ENCODE data around the gene ALS2CL.

Gene ALS2CL

GRCh38 chr3:46640927-46641326, 52.6 kb downstream of the ALS2CL start:
- no peak overlapping the region for H3K4me3 ChIP-seq (ENCODE audit: low read length)
- no peak for TF ChIP-seq CTCF (conservative IDR thresholded peaks at IDR 0.05; ENCODE audit: low read depth, low read length)
- no peak for DNase-seq (ENCODE audit: low read depth)

GRCh38 chr3:46639221-46639620, 54.3 kb downstream of the ALS2CL start:
- H3K4me3 ChIP-seq (ENCODE audit: low read length) = no peak overlapping the region
- DNase-seq (ENCODE audit: low read depth) = no peak
- no peak for TF ChIP-seq CTCF (conservative IDR thresholded peaks at IDR 0.05; ENCODE audit: low read depth, low read length)

DNA sequence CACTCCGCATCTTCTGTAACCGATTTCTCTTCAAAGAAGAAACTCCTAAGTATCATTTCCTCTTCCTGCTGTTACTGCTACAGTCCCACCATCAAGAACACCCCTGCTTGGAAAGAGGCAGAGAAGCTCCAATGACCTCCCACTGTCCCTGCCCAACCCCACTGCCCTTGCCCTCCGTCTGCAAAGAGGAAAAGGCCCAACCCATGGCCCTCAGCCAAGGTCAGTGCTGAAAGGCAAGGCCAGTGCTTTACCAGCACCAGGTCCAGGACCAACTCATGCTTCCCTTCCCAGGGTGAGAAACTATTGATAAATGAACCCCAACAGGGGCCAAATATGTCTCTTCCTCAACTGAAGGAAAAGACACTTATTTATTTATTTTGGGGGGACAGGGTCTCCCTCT, 58.6 kb downstream of the ALS2CL start:
- no peak overlapping the region for H3K4me3 ChIP-seq (ENCODE audit: low read length)
- TF ChIP-seq CTCF (conservative IDR thresholded peaks at IDR 0.05; ENCODE audit: low read depth, low read length) = no peak
- no peak for DNase-seq (ENCODE audit: low read depth)

GRCh38 chr3:46632792-46633191, 60.7 kb downstream of the ALS2CL start:
- TF ChIP-seq CTCF (conservative IDR thresholded peaks at IDR 0.05; ENCODE audit: low read depth, low read length) = no peak
- H3K4me3 ChIP-seq (ENCODE audit: low read length) = no peak overlapping the region
- DNase-seq (ENCODE audit: low read depth) = no peak

GRCh38 chr3:46629551-46630517, 63.6 kb downstream of the ALS2CL start:
- H3K4me3 ChIP-seq (ENCODE audit: low read length) = peak overlapping the region; percentile 34
- TF ChIP-seq CTCF (conservative IDR thresholded peaks at IDR 0.05; ENCODE audit: low read depth, low read length) = peak; percentile 99

DNA sequence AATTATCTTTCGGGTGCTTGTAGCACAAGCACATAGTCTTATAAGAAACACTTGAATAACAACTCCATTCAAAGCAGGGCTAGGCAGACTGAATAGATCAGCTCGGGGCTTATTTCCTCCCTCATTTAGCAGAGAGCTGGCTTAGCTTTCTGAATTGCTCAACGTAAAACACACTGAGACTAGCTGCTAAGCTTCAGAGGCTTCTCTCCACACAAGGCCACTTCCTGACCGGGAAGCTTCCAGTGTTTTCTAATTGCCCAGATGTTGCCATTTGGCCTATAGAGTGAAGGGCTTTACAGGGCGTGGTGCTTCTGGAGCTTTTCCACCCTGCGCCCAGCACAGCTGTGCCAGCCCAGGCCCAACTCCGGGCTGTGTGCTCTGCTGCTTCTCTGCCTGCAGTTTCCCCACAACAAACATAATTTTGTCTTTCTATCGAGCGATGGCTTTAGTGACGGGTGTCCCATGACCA, 64.5 kb downstream of the ALS2CL start:
- H3K4me3 ChIP-seq (ENCODE audit: low read length) = no peak overlapping the region
- TF ChIP-seq CTCF (conservative IDR thresholded peaks at IDR 0.05; ENCODE audit: low read depth, low read length) = no peak
- no peak for DNase-seq (ENCODE audit: low read depth)

More at GRCh38 chr3:46629551-46630517, 63.6 kb downstream of the ALS2CL start:
- DNase-seq (ENCODE audit: low read depth) = peak; percentile 46

GRCh38 chr3:46627078-46627477, 66.4 kb downstream of the ALS2CL start:
- no peak for TF ChIP-seq CTCF (conservative IDR thresholded peaks at IDR 0.05; ENCODE audit: low read depth, low read length)
- DNase-seq (ENCODE audit: low read depth) = no peak
- H3K4me3 ChIP-seq (ENCODE audit: low read length) = no peak overlapping the region
